Mesothelial cell of epicardium (in vitro differentiated cells): ENCODE measurements around the gene NR3C2. TPM values are rescaled to one million over a fixed set of nuclear protein-coding genes. Genes with fewer than 3 reads are reported as not detected.

Experiments used
- DNase-seq, 2 experiments: peaks; one replicate each; pipeline ENCODE4 v3.0.0; 2021; ENCODE audit warnings: low spot score in 2 of 2; ENCODE audit not compliant: unreplicated experiment in 2 of 2
- H3K27ac Mint-ChIP-seq: 2 replicates; pipeline ENCODE4 v1.8.0; 2021; ENCODE audit warnings: mixed read lengths
- H3K27me3 Mint-ChIP-seq: 2 replicates; pipeline ENCODE4 v1.8.0; 2021; ENCODE audit warnings: low read depth, mixed read lengths
- H3K36me3 Mint-ChIP-seq: 2 replicates; pipeline ENCODE4 v1.8.0; 2021; ENCODE audit warnings: mixed read lengths
- H3K4me1 Mint-ChIP-seq: 2 replicates; pipeline ENCODE4 v1.8.0; 2021; ENCODE audit warnings: mixed read lengths
- H3K4me3 Mint-ChIP-seq: 2 replicates; pipeline ENCODE4 v1.8.0; 2021; ENCODE audit warnings: mild to moderate bottlenecking, moderate library complexity, mixed read lengths
- H3K9me3 Mint-ChIP-seq: 2 replicates; pipeline ENCODE4 v1.8.0; 2021; ENCODE audit warnings: mixed read lengths
- CTCF ChIP-seq: fragments of 200-600 bp; sonication (generic); IDR thresholded peaks from one replicate; pipeline ENCODE4 v1.5.0; 2021; ENCODE audit warnings: antibody characterized with exemption; ENCODE audit not compliant: unreplicated experiment
- total RNA-seq: library from RNA; stranded (reverse); gene quantifications from 3 replicates; pipeline ENCODE4 v1.2.1, GENCODE V29; 2021

NR3C2 gene
- total RNA-seq, 1 donor from 2014 or later = 5.2 TPM

DNA sequence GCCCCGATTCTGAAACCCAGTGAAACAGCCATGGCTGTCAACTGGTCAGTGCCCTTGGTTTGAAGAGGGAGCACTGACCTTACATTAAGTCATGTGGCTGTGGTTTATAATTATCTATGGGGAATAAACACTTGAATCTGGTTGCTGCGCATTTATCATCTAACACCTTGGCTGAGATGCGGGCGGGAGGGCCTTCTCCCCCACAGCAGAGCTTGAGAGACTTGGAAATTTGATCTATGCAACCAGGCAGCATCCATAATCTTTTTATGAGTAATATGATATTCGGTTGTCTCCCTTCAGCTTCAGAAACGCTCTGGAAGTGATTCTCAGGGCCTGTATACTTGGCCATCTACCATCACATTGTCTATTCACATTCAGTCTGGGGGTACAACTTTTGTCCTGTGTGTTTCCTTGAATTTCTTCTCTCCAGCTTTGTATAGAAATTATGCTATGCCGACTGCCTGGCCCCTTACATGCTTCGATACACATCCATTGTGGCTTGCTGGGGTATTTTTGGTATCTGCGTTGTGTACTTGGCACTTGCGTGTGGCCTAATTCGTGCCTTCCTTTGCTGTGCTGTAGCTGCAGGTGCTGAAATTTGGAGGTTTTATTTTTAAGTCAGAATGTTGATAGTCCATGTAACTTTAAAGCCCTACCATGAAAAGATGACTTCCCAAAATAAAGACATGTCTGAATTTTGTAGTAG lies 388.8 kb downstream of the NR3C2 start:
- Mint-ChIP-seq H3K9me3 (peaks cover 4% of the 10 kb centered on the region), H3K27ac (no peak overlapping the region), H3K4me1 (peaks cover 42% of the 10 kb centered on the region), H3K4me3 (no peak overlapping the region), H3K27me3 (no peaks in the 10 kb centered on the region), H3K36me3 (peaks cover 6% of the 10 kb centered on the region)
- no peak for DNase-seq
- no peak for TF ChIP-seq CTCF

- Mint-ChIP-seq H3K4me1 (peaks cover 46% of the 10 kb centered on the region), H3K9me3 (peaks cover 4% of the 10 kb centered on the region), H3K27me3 (no peaks in the 10 kb centered on the region), H3K36me3 (peaks cover 8% of the 10 kb centered on the region), H3K27ac (no peak overlapping the region), H3K4me3 (no peak overlapping the region)
- no peak for TF ChIP-seq CTCF
- DNase-seq = no peak
Measured at GRCh38 chr4:148052448-148052847, 389.8 kb downstream of the NR3C2 start.

GRCh38 chr4:148051403-148051802 lies 390.8 kb downstream of the NR3C2 start:
- Mint-ChIP-seq H3K9me3 (peaks cover 4% of the 10 kb centered on the region), H3K36me3 (peaks cover 8% of the 10 kb centered on the region), H3K27ac (no peak overlapping the region), H3K27me3 (no peaks in the 10 kb centered on the region), H3K4me3 (no peak overlapping the region), H3K4me1 (peaks cover 46% of the 10 kb centered on the region)
- DNase-seq = no peak
- no peak for TF ChIP-seq CTCF

DNA sequence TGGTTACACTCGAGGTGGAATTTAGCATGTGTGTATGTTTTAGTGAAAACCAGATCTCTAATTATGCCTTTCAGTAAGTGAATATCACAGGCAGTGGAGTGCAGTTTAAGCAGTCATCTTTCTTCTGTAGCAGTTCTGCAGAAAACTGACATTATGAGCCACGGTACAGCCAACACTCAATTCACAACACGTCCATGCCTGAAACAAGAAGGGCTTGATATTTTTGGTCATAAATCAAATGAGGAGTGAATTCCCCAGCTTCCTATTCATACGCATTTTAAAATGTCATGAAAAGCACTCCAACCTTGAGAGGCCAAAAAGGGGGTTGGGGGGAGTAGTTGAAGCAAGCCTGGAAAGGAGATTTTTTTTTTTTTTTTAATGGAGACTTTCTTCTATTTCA lies 393.6 kb downstream of the NR3C2 start:
- Mint-ChIP-seq H3K27ac (peak overlapping the region; percentile 26), H3K27me3 (no peaks in the 10 kb centered on the region), H3K36me3 (peaks cover 5% of the 10 kb centered on the region), H3K4me3 (peak overlapping the region; percentile 3), H3K4me1 (peaks cover 41% of the 10 kb centered on the region), H3K9me3 (peaks cover 4% of the 10 kb centered on the region)
- no peak for TF ChIP-seq CTCF
- DNase-seq = no peak

- no peak for TF ChIP-seq CTCF
- Mint-ChIP-seq H3K4me3 (no peak overlapping the region), H3K27ac (no peak overlapping the region), H3K27me3 (no peaks in the 10 kb centered on the region), H3K9me3 (no peaks in the 10 kb centered on the region), H3K4me1 (peaks cover 15% of the 10 kb centered on the region), H3K36me3 (peaks cover 3% of the 10 kb centered on the region)
- no peak for DNase-seq
Measured at GRCh38 chr4:148044912-148045352, 397.3 kb downstream of the NR3C2 start.
